Iris pigment epithelial cell (primary cell): Measurements from ENCODE around the gene CEP135.
A peak's percentile ranks its signal among the peaks of the same experiment; 100 is the strongest.

Experiments used
- DNase-seq: peaks from one replicate; pipeline ENCODE4 v3.0.0-alpha.2; 2011; ENCODE audit warnings: low read depth

Gene CEP135

DNA sequence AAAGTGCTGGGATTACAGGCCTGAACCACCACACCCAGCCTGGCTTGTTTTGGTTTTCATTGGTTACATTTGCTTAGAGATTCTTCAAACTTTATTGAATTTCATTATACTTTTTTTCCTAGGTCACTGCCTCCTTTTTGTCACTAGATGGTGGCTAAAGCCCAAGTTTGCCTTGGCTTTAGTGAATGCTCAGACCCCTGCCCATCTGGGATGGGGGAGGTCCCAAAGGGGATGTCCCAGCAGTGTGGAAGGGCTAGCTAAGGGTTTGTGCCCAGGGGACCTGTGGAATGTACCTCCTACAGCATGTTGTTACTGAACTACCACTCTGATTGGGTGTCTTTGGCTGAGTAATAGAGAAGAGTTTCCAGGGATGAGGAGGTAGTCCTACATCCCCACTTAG, 58.4 kb downstream of the CEP135 start:
- no peak for DNase-seq

DNA sequence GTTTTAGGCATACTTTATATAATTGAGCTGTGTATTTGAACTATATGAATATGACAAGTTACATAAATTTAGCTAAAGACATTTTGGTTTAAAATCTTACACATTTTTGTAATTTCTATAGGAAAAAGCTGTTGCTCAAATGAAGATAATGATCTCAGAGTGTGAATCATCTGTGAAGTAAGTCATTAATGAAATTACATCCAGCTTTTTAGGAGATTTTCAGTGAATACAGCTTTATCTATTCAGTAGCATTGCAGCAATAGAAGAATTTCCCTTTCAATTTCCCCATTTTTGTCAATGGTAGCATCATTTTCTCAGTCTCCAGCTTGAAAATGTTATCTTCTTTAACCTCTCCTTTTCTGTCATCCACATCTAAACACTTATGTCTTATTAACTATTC, 59.5 kb downstream of the CEP135 start:
- DNase-seq: no peak

DNA sequence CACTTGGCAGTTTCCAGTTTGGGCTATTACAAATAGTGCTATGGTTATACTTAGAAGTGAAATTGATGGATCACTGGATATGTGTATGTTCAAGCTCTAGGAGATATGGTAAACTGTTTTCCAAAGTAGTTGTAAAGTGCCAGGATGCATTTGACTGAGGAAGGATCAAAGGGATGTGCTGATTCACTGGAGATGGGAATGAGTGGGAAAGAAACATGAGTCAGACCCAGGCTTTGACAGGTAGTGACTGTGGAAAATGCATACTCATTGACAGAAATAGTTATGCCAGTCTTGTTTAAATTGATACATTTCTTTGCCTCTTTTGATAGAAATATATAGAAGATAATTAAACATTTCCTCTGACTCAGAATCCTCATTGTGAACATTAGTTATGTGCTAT, 77.9 kb downstream of the CEP135 start:
- DNase-seq: peak; percentile 26

DNA sequence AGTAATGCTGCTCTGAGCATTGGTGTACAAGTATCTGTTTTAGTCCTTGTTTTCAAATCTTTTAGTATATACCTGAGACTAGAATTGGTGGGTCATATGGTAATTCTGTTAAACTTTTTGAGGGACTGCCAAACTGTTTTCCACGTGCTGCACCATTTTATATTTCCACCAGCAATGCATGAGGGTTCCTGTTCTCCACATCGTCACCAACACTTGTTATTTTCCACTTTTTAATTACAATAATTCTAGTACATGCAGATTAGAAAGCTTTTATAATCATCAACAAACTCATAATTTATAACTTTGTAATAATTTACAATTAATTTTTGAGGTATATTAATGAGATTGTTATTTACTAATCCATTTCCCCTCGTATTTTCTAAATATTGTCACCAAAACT, 79.4 kb downstream of the CEP135 start:
- DNase-seq: no peak

DNA sequence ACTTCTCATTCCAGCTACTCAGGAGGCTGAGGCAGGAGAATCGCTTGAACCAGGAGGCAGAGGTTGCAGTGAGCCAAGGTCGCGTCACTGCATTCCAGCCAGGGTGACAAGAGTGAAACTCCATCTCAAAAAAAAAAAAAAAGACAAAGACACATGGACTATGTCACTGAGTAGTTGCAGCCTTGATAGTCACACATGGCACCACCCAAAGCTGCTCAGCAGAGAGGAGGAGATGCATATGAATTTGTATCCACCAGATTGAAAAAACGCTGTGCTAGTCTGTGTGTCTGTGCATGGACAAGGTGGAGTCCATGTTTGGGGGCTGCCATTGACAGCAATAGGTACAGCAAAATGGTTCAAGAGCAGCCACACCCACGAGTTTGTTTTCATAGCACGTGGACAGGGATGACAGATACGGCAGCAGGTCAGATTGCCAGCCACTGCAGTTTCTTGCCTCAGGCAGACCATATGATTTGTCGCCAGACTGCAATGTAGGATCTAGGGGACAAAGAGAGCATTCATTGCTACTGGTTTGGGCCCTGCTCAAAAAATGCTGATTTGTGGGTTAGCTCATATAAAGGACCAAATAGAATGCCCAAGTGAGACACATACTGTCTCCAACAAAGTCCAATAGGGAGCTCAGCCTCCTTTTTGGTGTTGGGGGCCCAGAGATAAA, 89.9 kb downstream of the CEP135 start:
- no peak for DNase-seq

DNA sequence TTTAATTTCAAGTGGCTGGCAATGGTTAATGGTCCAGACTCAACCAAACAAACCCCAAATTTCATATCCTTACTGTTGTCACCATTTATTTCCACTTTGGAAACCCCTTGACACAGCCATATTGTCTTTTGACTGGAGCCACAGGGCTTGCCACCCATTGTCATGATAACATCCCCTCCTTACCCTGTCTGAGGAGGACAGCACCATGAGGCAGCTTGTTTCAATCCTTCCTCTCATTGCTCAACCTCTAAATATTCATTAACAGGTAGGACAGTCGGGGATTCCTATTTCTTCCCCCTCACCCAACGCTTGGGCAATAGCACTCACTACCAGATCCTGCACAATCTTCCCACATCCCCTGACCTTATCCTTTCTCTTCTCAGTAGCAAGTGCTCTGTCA, 92.1 kb downstream of the CEP135 start:
- DNase-seq: no peak

DNA sequence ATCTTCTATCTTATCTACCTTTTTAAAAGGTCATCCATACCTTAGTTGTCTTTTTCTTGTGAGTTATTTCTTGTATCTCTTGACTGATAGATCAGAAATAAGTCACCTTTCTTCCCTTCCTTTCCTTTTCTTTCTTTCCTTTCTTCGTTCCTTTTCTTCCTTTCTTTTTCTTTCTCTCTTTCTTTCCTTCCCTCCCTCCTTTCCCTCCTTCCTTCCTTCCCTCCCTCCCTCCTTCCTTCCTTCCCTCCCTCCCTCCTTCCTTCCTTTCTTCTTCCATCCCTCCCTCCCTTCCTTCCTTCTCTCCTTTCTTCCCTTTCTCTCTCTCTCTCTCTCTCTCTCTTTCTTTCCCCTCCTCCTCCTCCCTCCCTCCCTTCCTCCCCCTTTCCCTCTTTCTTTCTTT, 93.5 kb downstream of the CEP135 start:
- DNase-seq: no peak

DNA sequence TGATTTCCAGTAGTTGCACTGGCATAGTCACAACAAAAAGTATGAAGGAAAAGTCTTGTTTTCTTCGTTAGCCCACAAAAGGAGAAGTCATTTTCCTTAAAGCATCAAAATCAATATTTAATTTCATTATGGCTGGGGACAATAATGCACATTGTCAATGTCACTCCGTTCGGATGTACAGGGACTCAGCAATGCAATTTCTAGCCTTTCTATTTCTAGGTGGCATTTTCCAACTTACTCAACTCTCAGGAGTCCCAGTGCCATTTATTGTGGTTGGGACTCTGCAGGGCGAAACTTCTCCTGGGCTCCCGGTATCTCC, 99.6 kb downstream of the CEP135 start:
- DNase-seq: no peak

DNA sequence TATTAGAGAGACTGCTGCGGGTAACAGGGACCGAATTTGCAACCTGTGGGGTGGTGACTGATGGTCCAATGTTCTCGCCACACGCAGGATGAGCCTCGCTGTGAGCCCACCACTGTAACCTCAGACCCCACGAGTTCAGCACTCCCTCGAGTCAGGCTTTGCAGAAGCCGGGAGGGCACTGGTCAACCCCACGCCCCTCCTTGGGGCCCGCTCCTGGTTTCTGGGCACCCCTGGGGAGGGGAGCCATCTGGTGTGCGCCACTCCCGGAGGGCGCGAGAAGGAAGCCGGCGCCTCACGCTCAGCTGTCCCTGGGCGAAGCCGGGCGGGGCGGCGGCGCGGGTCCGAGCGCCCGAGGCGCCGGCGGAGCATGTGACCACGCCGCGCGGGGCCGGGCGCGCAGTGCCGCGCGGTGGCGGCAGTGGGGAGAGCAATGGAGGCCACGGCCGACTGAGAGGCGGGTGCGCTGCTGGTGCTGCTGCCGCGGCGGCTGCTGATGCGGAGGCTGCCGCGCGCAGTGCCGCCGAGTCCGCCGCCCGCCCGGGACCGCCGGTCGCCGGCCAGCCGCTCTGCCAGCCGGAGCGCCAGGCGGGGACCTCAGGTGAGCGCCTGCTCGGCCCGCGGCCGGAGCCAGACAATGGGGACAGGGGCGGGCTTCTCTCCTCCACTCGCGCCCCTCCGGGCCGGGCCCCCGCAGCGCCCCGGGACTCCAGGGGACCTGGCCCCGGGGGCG, 100.1 kb downstream of the CEP135 start:
- peak; percentile 51 for DNase-seq

DNA sequence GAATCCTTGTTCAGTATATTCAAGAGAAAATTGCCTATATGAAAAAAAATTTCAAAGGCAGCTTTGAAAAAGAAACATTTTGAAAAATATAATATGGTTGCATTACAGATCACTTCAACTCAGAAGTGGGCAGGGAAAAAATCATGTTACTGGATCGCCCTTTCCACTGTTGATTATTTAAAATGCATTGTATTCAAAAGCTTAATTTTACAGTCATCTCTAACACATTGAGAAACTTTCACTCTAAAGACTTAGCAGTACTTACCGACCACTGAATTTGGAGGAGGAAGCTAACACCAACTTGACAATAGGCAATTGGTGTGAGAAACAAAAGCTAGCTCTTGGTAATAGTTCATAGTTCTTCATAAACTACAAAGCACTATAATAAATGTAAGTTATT, 101.9 kb downstream of the CEP135 start:
- DNase-seq: no peak

DNA sequence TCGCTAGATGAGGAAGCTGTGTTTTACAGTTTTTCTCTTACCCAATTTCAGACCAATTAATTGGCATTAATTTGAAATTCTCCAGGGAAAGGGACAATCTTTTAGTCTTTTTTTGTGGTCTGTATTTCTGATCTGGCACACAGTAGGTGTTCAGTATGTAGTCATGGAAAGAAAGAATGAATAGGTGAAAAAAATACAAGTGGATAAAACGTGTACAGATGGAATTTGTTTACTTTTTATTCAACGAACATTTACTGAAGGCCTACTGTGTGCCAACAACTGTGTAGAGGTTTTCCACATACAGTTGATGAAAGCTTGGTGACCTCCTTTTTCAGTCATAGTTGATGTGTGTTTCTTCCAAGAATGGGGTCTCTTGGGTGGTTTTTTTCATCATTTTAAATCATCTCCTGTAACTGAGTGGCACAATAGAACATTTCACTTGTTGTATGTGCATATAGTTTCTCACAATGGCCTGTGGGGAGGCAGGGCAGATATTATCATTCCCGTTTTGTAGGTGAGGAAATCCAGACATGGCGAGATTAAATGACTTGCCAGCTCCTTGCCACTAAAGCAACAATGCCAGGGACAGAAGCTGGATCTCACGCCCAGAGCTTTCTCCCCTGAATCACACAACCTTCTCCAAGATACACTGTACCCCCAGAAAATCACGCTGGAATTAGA, 102.4 kb downstream of the CEP135 start:
- DNase-seq: no peak

DNA sequence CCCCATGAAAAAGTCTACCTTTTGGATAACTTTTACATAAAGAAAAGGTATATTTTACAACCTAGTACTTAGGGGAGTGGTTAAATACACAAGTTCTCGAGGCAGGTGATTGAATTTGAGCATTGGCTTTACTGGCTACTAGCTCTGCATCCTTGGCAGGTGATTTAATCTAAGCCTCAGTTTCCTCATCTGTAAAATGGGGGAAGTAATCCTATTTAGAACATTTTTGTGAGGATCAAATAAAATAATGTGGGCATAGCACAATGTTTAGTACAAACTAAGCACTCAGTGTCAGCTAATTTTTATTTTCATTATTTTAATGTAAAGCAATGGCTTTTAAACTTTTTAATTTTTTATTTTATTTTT, 102.9 kb downstream of the CEP135 start:
- DNase-seq: no peak

DNA sequence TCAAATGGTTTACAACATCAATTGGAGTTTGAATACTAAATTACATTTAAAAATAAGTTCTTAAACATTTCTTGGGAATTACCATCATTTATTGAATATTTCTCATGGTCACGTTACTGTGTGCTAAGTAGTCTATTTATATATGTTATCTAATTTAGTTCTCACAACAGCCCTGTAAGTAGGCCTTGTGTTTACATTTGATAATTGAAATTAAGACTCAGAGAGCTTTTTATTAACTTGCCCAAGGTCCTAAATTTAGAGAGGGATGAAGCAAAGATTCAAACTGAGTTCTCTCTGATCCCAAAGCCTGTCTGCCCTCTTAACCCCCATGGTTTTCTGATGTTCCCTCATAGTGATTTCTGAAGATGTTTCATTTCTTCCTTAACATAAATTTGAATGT, 103.7 kb downstream of the CEP135 start:
- DNase-seq: no peak

DNA sequence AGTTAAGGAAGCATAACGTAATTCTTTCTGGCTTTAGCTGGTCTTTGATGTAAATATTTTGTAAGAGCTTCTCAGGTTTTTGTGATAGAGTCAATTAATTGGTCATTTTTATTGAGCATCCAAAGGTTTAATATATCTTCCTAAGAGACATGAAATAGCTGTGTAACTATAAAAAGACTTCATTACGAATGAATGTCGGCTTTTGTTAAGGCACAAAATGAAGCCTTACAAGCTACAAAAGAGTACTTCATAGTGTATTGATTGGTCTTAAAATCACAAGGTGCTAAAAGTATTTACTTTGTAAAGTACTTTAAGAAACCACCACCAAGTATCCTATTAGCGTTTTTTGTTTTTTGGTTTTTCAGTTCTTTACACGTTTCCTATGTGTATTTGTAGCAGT, 104.2 kb downstream of the CEP135 start:
- no peak for DNase-seq

DNA sequence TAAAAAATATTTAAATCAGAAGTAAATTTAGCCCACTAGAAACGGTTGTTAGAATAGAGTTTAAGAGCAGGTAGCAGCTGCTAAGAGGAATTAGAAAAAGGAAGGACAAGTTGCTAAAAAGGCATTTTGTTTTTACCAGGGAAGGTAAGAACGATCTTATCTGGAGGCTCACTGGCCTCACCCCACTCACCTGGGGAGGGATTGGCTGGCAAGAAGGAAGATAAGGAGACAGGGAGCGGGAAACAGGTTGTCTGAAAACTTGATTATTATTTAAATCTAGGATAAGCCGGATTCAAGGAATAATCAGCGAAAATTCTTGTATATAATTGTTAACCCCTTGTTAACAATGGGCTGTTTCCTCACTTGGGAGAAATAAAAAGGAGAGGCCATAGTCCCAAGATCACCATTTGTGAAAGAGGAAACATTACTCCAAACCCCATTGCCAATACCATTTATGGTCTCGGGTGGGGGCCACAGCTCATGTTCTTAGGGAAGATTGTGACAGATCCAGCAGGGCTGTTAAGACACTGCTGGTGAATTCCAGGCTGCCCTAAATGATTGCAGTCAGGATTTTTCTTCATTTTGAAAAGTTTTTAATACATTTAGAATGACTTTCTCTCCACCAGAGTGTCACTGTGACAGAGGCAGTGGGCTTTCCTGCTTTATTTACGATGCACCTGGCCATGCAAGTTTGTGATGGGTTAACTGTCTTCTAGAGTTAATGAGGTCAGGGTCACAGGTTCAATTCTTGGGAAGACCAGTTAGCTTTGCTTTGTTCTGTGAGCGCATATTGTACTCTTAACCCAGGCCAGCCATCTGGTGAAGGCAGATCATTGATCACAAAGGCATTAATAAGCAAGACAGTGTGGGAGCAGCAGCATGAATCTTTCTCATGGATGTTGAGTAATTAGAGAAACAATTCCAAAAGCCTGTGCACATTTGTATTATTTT, 106.6 kb downstream of the CEP135 start:
- no peak for DNase-seq

DNA sequence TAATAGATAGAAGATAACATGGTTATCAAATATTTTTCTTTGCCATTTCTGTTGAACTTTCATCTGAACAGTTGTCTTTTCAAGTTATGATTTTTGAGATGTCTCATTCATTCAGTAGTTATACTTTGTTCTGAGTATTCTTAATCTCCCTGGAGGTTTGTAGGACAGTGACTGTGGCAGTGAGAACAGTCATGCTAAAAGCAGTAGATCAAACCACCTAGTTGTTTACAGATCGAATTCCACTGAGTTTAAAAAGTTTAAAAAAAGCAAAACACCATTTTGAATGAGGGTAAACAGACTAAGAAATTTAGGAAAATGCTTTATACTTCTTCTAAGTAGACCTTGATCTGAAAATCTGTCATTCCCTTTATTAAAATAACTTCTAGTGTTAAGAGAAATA, 107.2 kb downstream of the CEP135 start:
- peak; percentile 18 for DNase-seq

DNA sequence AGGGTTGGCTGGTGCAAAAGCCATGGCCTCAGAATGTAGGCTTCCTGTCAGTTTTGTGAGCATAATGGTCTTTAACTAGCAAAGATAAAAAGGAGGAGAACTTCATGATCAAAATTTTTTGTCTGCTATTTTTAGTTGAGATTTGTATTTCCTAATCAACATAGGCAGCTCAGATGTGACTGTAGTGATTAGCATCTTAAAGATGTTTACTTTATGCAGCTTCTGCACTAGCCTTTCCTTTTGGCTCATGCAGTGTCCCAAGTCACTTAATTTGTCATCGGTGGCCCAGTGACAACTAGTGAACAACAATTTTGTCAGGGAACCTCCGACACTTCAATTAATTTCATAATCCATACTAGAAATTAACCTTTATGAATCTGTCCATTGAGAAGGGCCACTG, 109.8 kb downstream of the CEP135 start:
- DNase-seq: no peak

DNA sequence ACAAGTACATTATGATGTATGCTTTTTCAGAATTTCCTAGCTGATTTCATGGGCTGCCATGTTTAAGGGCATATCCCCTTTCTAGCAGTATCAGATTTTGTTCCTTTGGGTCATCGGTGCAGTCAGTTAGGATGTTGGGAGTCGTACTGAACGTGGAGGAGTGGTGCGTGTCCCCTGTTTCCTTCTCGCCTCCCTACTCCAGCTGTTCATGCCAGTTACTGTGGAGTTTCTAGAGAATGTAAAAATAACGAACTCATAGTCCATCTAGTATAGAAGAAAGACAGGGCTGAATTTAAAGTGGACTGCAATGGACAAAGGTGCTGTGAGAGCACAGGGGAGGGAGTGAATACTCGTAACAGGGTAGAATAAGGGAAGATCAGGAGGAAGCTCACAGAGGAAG, 111.3 kb downstream of the CEP135 start:
- no peak for DNase-seq

DNA sequence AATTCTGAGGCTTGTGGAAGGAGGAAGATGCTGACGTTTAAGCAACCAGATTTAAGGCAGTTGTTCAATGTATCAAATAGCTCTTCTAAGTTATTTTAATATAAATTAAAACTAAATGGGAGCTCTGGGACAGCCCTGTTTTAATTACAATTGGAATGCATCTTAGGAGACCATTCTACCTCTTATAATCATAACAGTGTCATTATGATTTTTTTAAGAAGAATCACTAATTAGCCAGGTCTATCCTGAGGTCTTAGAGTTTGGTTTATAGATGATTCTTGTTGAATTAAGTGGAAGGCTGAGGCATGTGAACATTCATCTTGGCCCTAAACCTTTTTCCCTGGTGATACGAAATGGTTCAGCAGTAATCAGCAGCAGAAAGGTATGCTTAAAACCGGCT, 113.4 kb downstream of the CEP135 start:
- no peak for DNase-seq

DNA sequence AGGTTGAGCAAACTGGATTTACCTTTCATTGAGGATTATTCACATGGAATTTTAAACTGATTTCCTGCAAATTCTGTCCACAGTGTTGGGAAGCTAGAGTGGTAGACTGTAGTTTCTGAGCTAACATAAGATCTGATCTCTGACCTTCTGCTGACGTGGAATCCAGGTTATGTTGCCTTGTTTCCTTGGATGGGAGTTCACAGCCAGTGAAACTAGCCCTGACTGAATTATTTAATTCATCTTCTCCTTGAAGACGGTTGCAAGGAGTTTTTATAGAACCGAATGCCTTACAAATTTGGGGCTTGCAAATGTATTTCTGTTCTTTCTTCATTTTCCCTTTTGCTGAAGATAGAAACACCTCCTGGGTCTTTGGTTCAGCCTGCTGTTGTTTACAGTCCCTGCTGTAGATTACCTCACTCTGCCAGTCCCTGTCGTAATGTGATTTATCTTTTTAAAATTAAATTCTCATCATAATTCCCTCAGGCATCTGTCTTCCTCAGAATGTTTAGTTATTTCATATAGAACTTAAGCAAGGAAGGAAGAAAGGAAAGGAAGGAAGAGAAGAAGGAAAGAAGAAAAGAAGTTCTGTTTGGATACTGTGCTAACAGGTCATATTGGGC, 113.9 kb downstream of the CEP135 start:
- no peak for DNase-seq

DNA sequence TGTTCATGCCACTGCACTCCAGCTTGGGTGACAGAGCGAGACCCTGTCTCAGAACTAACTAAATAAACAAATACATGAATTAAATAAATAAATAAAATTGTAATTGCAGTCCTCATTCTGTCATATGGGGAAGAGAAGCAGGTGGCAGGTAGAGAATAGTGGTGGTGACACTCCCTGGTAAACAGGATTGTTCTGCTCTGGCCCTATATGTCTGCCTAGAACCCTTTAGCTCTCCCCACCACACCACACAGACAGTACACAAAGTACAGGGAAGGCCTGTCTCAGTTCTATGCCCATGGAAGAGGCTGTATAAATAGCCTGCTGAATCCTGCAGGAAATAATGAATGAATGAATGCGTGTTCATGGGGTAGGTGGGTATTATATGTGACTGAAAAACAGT, 117.7 kb downstream of the CEP135 start:
- DNase-seq: no peak

DNA sequence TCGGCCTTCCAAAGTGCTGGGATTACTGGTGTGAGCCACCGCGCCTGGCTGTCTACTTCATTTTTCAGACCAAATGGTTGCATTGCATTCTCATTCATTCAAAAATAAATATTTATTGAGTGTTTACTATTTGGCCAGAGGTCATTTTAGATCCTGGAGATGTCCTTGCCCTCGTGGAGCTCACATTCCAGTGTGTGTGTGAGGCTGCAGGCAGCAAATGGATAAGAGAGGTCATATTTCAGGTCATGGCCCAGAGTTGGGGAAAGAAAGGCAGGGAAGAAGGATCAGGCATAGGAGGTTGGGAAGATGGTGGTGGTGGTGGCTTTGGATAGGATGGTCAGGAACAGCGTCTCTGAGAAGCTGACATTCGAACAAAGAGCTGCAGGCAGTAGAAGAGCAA, 119.1 kb downstream of the CEP135 start:
- no peak for DNase-seq
